GM15510 (cell line): ENCODE data around the gene EPHA6.

Source experiments
- POLR2A ChIP-seq: IDR thresholded peaks from 3 replicates; pipeline ENCODE4 v1.6.1; 2011; ENCODE audit warnings: borderline replicate concordance; ENCODE audit not compliant: insufficient read length; ENCODE audit errors: extremely low read depth

Gene EPHA6

GRCh38 chr3:96966181-96966929, 152.0 kb downstream of the EPHA6 start:
- no peak for TF ChIP-seq POLR2A

DNA sequence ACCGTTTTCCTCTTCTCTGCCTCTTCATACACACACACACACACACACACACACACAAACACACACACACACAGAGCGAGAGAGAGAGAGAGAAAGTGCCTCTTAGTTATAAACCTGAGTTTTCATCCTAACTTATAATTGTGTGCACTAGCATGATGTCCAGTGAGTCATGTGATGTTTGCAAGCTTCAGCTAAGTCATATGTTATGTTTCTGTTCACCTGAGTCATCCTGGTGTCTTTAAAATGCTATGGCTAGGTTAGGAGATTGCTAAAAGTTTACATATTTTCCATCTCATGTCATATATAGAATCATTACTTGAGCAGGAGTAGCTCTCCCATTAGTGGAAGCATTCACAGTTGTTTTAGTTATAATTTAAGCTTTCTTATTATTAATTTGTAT, 155.8 kb downstream of the EPHA6 start:
- no peak for TF ChIP-seq POLR2A

DNA sequence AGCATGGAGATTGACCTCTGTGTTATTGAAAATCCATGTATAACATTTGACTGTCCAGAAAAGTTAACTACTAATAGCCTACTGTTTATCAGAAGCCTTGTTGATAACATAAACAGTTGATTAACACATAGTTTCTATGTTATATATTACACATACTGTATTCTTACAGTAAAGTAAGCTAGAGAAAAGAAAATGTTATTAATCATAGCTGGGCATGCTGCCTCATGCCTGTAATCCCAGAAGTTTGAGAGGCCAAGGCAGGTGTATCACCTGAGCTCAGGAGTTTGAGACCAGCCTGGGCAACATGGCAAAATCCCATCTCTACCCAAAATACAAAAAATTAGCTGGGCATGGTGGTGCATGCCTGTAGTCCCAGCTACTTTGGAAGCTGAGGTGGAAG, 163.3 kb downstream of the EPHA6 start:
- TF ChIP-seq POLR2A = no peak

DNA sequence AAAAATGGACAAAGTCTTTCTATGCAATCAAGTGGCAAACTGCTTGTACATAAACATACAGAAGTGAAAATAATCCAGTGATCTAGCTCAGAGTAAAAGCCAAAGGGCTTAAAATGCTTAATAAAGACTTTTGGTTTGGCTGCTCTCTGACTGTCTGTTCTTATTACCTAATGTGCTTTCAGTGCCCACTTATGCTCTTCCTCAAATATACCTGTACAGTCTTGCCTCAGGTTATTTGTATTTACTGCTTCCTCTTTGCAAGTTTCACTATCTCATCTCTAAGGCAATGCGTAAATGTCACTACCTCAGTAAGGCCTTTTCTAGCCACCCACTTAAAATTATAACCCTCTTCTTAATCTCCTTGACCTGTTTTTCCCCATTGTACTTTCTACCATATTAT, 171.8 kb downstream of the EPHA6 start:
- TF ChIP-seq POLR2A = no peak

DNA sequence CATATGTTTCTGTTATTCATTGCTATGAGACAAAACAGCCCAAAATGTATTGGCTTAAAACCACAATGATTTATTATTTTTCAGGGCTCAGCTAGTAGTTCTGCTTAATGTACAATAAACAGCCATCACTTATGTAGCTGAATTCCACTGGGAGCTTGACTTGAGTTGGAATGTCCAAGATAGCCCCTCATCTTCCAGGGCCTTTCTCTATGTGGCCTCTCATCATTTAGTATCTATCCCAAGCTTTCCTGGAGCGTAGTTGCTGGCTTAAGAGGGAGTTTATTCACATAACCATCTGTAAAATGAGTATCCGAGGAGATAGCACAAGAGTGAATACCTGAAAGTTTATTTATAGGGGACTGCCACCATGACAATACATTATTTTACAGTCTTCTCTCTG, 176.8 kb downstream of the EPHA6 start:
- TF ChIP-seq POLR2A = no peak

- TF ChIP-seq POLR2A = no peak
Measured at GRCh38 chr3:96991800-96992365, 177.5 kb downstream of the EPHA6 start.

DNA sequence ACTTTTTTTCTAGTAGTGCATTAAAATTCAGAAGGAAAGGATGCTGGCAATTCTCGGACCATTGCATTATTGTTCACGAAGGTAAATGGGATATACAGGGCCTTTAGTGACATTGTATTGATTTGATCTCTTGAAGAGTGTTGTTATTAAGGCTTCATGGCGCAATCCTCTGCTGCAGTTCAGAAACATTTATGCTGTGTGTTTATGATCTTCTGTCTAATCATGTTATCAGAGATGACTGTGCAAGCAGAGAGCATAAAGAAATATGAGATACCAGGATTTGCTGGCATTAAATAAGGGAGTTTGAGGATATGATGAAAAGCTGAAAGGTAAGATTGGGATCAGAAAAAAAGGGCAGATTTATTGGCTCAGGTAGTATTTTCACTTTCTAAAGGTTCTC, 180.6 kb downstream of the EPHA6 start:
- no peak for TF ChIP-seq POLR2A

DNA sequence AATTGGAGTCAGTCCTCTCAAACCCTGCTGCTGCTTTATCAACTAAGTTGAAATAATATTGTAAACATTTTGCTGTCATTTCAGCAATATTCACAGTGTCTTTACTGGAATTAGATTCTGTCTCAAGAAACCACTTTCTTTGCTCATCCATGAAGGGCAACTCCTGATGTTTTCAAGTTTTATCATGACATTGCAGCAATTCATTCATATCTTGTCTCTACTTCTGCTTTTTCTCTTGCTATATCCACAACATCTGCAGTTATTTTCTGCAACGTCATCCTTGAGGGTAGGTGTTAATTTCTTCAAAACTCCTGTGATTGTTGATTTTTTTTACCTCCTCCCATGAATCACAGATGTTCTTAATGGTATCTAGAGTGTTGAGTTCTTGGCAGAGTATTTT, 181.6 kb downstream of the EPHA6 start:
- no peak for TF ChIP-seq POLR2A

- no peak for TF ChIP-seq POLR2A
Measured at GRCh38 chr3:97001611-97002010, 187.2 kb downstream of the EPHA6 start.

DNA sequence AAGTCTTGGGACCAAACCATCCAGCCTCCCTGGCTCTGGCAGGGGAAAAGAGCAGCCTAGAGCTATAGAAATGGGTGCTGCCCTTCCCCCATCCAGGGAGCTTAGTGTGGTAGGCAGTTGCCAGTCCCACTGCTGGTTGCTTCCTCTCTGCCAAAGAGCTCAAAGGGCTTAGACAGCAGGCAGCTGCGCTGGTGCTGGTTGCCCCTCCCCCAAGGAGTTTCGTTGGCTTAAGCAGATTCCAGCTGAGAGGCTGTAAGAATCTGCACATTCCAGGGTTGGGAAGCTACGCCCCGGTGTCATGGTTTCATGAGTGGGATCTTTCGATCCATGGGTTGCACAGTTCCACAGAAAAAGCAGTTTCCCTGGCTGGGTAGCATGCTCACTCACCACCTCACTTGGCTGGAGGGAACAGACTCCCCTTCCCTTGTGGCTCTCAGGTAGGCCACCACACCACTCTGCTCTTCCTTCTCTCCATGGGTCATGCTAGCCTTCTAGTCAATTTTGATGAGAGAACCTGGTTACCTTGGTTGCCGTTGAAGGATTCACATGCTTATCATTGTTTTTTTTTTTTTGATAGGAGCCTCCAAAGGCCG, 195.1 kb downstream of the EPHA6 start:
- TF ChIP-seq POLR2A = no peak

GRCh38 chr3:97010881-97011657, 196.7 kb downstream of the EPHA6 start:
- no peak for TF ChIP-seq POLR2A

DNA sequence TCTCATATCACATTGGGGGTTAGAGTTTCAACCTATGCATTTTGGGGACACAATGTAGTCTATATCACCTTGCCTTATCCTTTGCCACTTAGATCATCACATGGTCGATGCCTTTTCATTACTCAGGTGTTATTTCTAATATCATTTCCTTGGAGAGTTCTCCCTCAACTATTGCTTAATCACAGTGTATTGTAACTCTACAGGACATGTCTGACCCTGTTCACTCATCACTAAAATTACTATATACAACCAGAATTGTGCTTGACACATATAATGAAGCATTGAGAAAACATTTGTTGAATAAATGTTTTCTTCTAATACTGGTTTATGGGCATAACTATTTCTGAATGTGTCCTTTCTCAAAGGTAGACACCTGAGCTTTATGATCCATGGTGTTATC, 207.4 kb downstream of the EPHA6 start:
- TF ChIP-seq POLR2A = no peak

GRCh38 chr3:97029972-97030371, 215.6 kb downstream of the EPHA6 start:
- no peak for TF ChIP-seq POLR2A

DNA sequence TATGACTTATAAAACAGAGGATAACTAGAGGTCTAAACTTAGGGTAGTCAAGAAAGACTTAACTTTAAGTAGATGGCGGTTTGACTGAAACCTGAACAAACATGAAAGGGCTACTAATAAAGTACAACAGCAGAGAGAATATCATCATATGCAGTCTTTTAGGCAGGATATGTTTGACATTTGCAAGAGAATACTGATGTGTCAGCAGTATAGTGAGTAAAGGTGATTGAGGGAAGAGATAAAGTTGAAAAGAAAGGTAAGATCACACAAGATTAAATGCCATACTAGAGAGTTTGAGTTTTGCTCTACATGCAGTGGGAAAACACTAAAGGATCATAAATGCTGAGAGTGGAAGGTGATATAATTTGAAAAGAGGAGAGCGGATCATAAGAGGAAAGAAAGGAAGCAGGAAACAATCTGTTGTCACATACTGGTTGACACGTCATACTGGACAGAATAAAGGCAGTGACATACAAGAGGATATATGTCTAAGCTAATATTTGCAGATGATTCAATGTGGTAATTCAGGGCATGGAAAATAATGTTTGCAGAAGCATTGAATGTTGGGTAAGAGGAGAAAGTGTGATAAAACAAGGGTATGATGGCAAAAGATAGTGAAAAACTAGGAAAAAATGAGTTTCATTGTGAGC, 223.0 kb downstream of the EPHA6 start:
- TF ChIP-seq POLR2A = no peak

DNA sequence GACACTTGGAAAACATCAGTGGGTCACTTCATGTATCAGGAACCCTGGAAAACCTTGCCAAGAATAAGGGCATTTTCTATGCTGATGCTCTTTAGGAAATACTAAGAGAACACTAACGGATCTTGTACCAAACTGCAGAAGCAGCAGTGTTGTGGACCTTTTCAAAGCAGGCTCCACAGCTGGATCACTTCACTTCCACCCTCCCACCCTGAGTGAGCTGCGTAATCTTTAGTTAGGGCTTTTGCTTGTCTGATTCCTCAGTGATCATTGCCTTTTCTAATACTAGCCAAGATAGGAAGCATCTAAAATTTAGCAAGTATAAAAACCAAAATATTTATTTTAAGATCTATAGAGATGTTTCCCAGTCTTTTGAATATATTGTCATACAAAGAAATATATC, 229.0 kb downstream of the EPHA6 start:
- no peak for TF ChIP-seq POLR2A

DNA sequence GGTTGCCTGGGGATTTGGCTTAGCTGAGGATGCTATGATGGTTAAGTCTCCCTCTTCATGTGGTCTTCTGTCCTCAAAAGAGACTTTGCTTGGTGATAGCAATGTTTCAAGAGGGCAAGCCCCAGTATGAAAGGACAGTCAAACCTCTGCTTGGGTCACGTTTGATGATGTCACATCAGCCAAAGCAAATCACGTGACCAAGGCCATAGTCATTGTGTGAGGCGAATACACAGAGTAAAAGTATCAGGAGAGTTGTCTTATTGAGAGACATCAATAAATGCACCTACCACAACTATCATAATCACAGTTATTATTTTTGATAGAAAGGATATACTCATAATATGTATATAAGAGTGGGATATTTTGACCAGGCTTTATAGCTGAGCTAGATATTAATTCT, 243.0 kb downstream of the EPHA6 start:
- TF ChIP-seq POLR2A = no peak

GRCh38 chr3:97059168-97059567, 244.8 kb downstream of the EPHA6 start:
- TF ChIP-seq POLR2A = no peak
